H1 (cell line): ENCODE measurements around the gene ATP8B3. TPM values are rescaled to one million over a fixed set of nuclear protein-coding genes. Genes with fewer than 3 reads are reported as not detected.
A peak's percentile ranks its signal among the peaks of the same experiment; 100 is the strongest.

Source experiments
- CTCF ChIA-PET: fragments of 300-600 bp; sonication (Branson Sonifier 250); formaldehyde crosslinking; loops from one replicate; lab custom pipeline; 2021; ENCODE audit not compliant: partially characterized antibody; lab: Charles Lee
- POLR2A ChIA-PET: fragments of 300-600 bp; sonication (Branson Sonifier 250); formaldehyde crosslinking; loops from one replicate; lab custom pipeline; 2021; ENCODE audit warnings: inconsistent platforms; ENCODE audit not compliant: partially characterized antibody; lab: Charles Lee
- DNase-seq, 2 experiments: peaks; one replicate each; pipeline versions ENCODE4 v3.0.0 to v3.0.0-alpha.2; 2010 to 2022; ENCODE audit warnings: low spot score in 2 of 2, low read depth in 1 of 2, mixed read lengths in 1 of 2
- FAIRE-seq: peaks from 2 replicates; lab custom pipeline; 2011; peaks lifted over from hg19 to GRCh38; lab: Jason Lieb, UNC
- H2AFZ ChIP-seq: 2 replicates; pipeline ENCODE4 v1.8.1; 2012; ENCODE audit warnings: low read length, inconsistent platforms
- H2AK5ac ChIP-seq: 2 replicates; pipeline ENCODE4 v1.6.1; 2013; ENCODE audit warnings: low read depth, low read length
- H2BK120ac ChIP-seq: replicated peaks from 2 replicates; pipeline ENCODE3; 2013; ENCODE audit warnings: low read depth, low read length, inconsistent platforms
- H2BK12ac ChIP-seq: 2 replicates; pipeline ENCODE4 v1.6.1; 2013; ENCODE audit warnings: low read depth, low read length
- H2BK15ac ChIP-seq: 2 replicates; pipeline ENCODE4 v1.6.1; 2013; ENCODE audit warnings: low read length
- H2BK20ac ChIP-seq: 2 replicates; pipeline ENCODE4 v1.6.1; 2013; ENCODE audit warnings: low read length
- H2BK5ac ChIP-seq: 2 replicates; pipeline ENCODE4 v1.6.1; 2013; ENCODE audit warnings: low read depth, low read length
- H3K14ac ChIP-seq: 2 replicates; pipeline ENCODE4 v1.6.1; 2013; ENCODE audit warnings: inconsistent platforms; ENCODE audit not compliant: insufficient read length
- H3K18ac ChIP-seq: 2 replicates; pipeline ENCODE4 v1.6.1; 2013; ENCODE audit warnings: low read length; ENCODE audit errors: extremely low read depth
- H3K23ac ChIP-seq: 2 replicates; pipeline ENCODE4 v1.6.1; 2013; ENCODE audit warnings: inconsistent platforms; ENCODE audit not compliant: insufficient read length
- H3K23me2 ChIP-seq: 2 replicates; pipeline ENCODE4 v1.6.1; 2013; ENCODE audit warnings: low read depth, low read length
- H3K27ac ChIP-seq: 2 replicates; pipeline ENCODE4 v1.6.1; 2011; ENCODE audit warnings: low read depth, low read length, inconsistent platforms
- H3K27me3 ChIP-seq, 4 experiments: replicated peaks in 1 of 4; 1 replicate in 1 of 4; 2 replicates in 3 of 4; pipeline versions ENCODE4 v1.6.1 to v1.8.1; 2011 to 2013; ENCODE audit warnings: low read length in 3 of 4, mild to moderate bottlenecking in 3 of 4, inconsistent platforms in 2 of 4, mixed read lengths in 2 of 4, moderate library complexity in 1 of 4; ENCODE audit not compliant: control insufficient read depth in 3 of 4, insufficient read depth in 3 of 4; ENCODE audit errors: extremely low read depth in 1 of 4
- H3K36me3 ChIP-seq, 4 experiments: 2 replicates each; pipeline versions ENCODE4 v1.6.1 to v1.8.1; 2011 to 2013; ENCODE audit warnings: mild to moderate bottlenecking in 4 of 4, low read length in 3 of 4, moderate library complexity in 2 of 4, control low read depth in 1 of 4, inconsistent platforms in 1 of 4; ENCODE audit not compliant: insufficient read depth in 4 of 4, control insufficient read depth in 2 of 4
- H3K4ac ChIP-seq: replicated peaks from 2 replicates; pipeline ENCODE3; 2013; ENCODE audit warnings: low read length, low read depth, mixed read lengths, inconsistent platforms; ENCODE audit not compliant: insufficient read length
- H3K4me1 ChIP-seq, 4 experiments: replicated peaks in 1 of 4; 1 replicate in 1 of 4; 2 replicates in 3 of 4; pipeline versions ENCODE4 v1.6.1 to v1.8.1; 2011 to 2013; ENCODE audit warnings: low read length in 3 of 4, inconsistent platforms in 2 of 4, mixed read lengths in 1 of 4; ENCODE audit not compliant: insufficient read depth in 4 of 4, control insufficient read depth in 3 of 4
- H3K4me2 ChIP-seq, 2 experiments: 2 replicates each; pipeline versions ENCODE4 v1.6.1 to v1.8.1; 2011 to 2013; ENCODE audit warnings: low read depth in 2 of 2, low read length in 2 of 2, control low read depth in 1 of 2, inconsistent platforms in 1 of 2, mild to moderate bottlenecking in 1 of 2; ENCODE audit not compliant: insufficient read depth in 1 of 2
- H3K4me3 ChIP-seq, 4 experiments: fragments of 200-600, 300-600 bp in 1 of 4; sonication (generic), shearing (Covaris generic), sonication (Bioruptor Twin) in 1 of 4; 2 replicates each; pipeline versions ENCODE4 v1.5.1 to v1.8.1; 2011 to 2016; ENCODE audit warnings: low read length in 4 of 4, low read depth in 3 of 4, control low read depth in 2 of 4, inconsistent platforms in 2 of 4, mild to moderate bottlenecking in 2 of 4, mixed read lengths in 1 of 4, moderate library complexity in 1 of 4; ENCODE audit not compliant: insufficient read depth in 2 of 4; ENCODE audit errors: extremely low read depth in 1 of 4
- H3K56ac ChIP-seq: replicated peaks from 2 replicates; pipeline ENCODE3; 2013; ENCODE audit warnings: low read depth, mild to moderate bottlenecking, mixed read lengths, low read length, inconsistent platforms; ENCODE audit not compliant: insufficient read length
- H3K79me1 ChIP-seq: 2 replicates; pipeline ENCODE4 v1.6.1; 2013; ENCODE audit warnings: low read depth, low read length, control low read depth
- H3K79me2 ChIP-seq, 2 experiments: 2 replicates each; pipeline versions ENCODE4 v1.6.1 to v1.8.1; 2012 to 2013; ENCODE audit warnings: low read length in 2 of 2, mild to moderate bottlenecking in 2 of 2, inconsistent platforms in 1 of 2; ENCODE audit not compliant: insufficient read depth in 2 of 2, control insufficient read depth in 1 of 2
- H3K9ac ChIP-seq, 4 experiments: replicated peaks in 1 of 4; 1 replicate in 1 of 4; 2 replicates in 3 of 4; pipeline versions ENCODE4 v1.6.1 to v1.8.1; 2011 to 2013; ENCODE audit warnings: low read depth in 3 of 4, low read length in 3 of 4, control low read depth in 2 of 4, mild to moderate bottlenecking in 2 of 4, moderate library complexity in 2 of 4, inconsistent platforms in 1 of 4; ENCODE audit errors: extremely low read depth in 1 of 4
- H3K9me3 ChIP-seq, 2 experiments: 2 replicates each; pipeline versions ENCODE4 v1.6.1 to v1.8.1; 2012 to 2013; ENCODE audit warnings: mild to moderate bottlenecking in 2 of 2, moderate library complexity in 2 of 2, control low read depth in 1 of 2, inconsistent platforms in 1 of 2, low read depth in 1 of 2, low read length in 1 of 2, mixed read lengths in 1 of 2; ENCODE audit not compliant: insufficient read depth in 2 of 2
- H4K20me1 ChIP-seq, 2 experiments: replicated peaks in 1 of 2; 2 replicates each; pipeline versions ENCODE3 to v1.8.1; 2011 to 2013; ENCODE audit warnings: inconsistent platforms in 2 of 2, low read length in 2 of 2, mild to moderate bottlenecking in 1 of 2; ENCODE audit not compliant: insufficient read depth in 2 of 2, control insufficient read depth in 1 of 2
- H4K5ac ChIP-seq: 2 replicates; pipeline ENCODE4 v1.6.1; 2013; ENCODE audit warnings: low read length, low read depth, mixed read lengths, inconsistent platforms; ENCODE audit not compliant: insufficient read length
- H4K8ac ChIP-seq: 2 replicates; pipeline ENCODE4 v1.8.0; 2013; ENCODE audit warnings: mild to moderate bottlenecking, moderate library complexity, low read length, inconsistent platforms; ENCODE audit not compliant: insufficient read depth; ENCODE audit errors: extremely low read depth
- H4K91ac ChIP-seq: replicated peaks from 2 replicates; pipeline ENCODE3; 2013; ENCODE audit warnings: low read length, mixed read lengths, inconsistent platforms; ENCODE audit not compliant: insufficient read length
- BACH1 ChIP-seq: IDR thresholded peaks from 2 replicates; pipeline ENCODE4 v1.6.1; 2012; ENCODE audit warnings: low read length, improper control_type of control experiment
- EP300 ChIP-seq, 2 experiments: IDR thresholded peaks; 1 replicate in 1 of 2; 2 replicates in 1 of 2; pipeline ENCODE4 v1.6.1; 2011 to 2012; ENCODE audit warnings: low read depth in 2 of 2, low read length in 2 of 2, mild to moderate bottlenecking in 2 of 2, borderline replicate concordance in 1 of 2, inconsistent platforms in 1 of 2, moderate library complexity in 1 of 2
- HDAC6 ChIP-seq: IDR thresholded peaks from one replicate; pipeline ENCODE4 v1.7.1; 2012; ENCODE audit warnings: low read depth, mild to moderate bottlenecking, inconsistent platforms, low read length, moderate library complexity
- JUN ChIP-seq: IDR thresholded peaks from 2 replicates; pipeline ENCODE4 v1.6.1; 2011; ENCODE audit warnings: low read depth, mild to moderate bottlenecking, improper control_type of control experiment, low read length
- RBBP5 ChIP-seq: IDR thresholded peaks from 2 replicates; pipeline ENCODE4 v1.7.1; 2012; ENCODE audit warnings: low read depth, mild to moderate bottlenecking, inconsistent platforms, low read length, moderate library complexity, borderline replicate concordance
- SP4 ChIP-seq: IDR thresholded peaks from 2 replicates; pipeline ENCODE4 v1.6.1; 2012; ENCODE audit warnings: low read length, inconsistent platforms
- SUZ12 ChIP-seq: fragments of 200-600 bp; sonication (generic); IDR thresholded peaks from 2 replicates; pipeline ENCODE4 v1.6.1; 2012; ENCODE audit warnings: mild to moderate bottlenecking, inconsistent platforms, low read length, moderate library complexity, mixed read lengths
- YY1 ChIP-seq: IDR thresholded peaks from 2 replicates; pipeline ENCODE4 v1.6.1; 2011; ENCODE audit warnings: low read depth, mild to moderate bottlenecking, low read length
- WGBS, 2 experiments: shearing (Covaris generic) in 1 of 2; methylation state at CpG; one replicate each; pipeline versions ENCODE4 v1.1.6 to v1.1.7; 2013 to 2015; ENCODE audit warnings: low lambda C conversion rate in 2 of 2, mixed read lengths in 2 of 2, inconsistent platforms in 1 of 2, low coverage in 1 of 2, missing lambda C conversion rate in 1 of 2; ENCODE audit not compliant: insufficient replicate concordance in 2 of 2, insufficient coverage in 1 of 2, insufficient read length in 1 of 2; ENCODE audit errors: extremely low coverage in 1 of 2, missing lambda C conversion rate in 1 of 2; 5-methylcytosine and 5-hydroxymethylcytosine counted together
- polyA plus RNA-seq, 7 experiments: library from polyadenylated mRNA; depleted of rRNA in 3 of 7; stranded (reverse) in 5 of 7; unstranded in 2 of 7; fragments of >200 nt in 5 of 7; fragments of 200-250 nt in 2 of 7; gene quantifications; 1 replicate in 5 of 7; 2 replicates in 1 of 7; 4 replicates in 1 of 7; pipeline versions ENCODE4 v1.2.1 to v1.2.3, GENCODE V29; 2011 to 2013; ENCODE audit warnings: missing spikeins in 2 of 7, mixed read lengths in 2 of 7
- total RNA-seq: library from RNA; stranded (reverse); fragmentation: NEBNext Ultra II Directional; extraction: Animal tissue kit (Norgen Biotek cat#: 25700); gene quantifications from 2 replicates; pipeline ENCODE4 v1.2.1, GENCODE V29; 2021
- TF ChIP-seq, protein P1 (sequence below): IDR thresholded peaks from 2 replicates; pipeline ENCODE4 v1.6.1; 2011; ENCODE audit warnings: low read length, improper control_type of control experiment

ATP8B3 gene
- total and polyA plus RNA-seq, 2 of the 8 experiments (the other 6 are each of a cell fraction or from before 2014, with no cell fraction given): 4.1 to 9.3 TPM

DNA sequence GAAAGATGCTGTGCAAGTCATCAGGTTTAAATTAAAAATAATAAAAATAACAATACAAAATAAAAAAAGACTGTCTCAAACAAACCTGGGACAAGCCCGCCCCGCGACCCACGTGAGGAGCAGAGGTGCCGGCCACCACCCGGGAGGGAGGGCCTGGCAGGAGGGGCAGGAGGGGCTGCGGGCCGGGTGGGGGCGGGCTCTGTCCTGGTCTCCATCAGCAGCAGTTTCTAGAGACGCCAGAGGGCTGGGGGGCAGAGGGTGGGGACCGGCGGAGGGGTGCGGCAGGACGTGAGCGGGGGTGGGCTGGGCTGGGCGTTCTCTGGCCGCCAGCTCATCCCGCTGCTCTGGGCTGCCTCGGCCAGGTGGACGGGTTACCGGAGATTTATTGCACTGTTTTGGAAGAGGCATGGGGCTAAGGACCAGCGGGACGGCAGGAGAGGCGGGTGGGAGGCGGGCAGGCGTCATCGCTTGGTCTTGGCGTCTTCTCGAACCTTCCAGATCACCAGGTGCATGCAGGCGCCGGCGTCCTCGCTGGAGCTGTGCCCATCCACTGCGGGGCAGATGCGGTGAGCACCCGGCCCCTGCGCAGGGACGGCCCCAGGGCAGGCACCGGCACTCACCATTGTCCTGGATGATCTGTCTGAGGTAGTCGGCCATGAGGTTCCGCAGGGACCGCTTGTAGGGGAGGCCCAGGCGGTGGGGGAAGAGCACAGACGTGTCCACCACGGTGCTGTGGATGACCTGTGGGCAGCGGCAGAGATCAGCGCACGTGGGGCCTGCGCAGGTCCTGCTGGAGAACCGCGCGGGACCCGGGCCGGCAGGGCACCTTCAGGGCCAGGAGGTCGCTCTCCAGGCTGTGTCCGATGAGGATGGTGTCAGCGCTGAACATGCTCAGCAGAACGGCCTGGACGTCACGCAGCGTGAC is 3.8 kb upstream of the ATP8B3 start:
- Histone ChIP-seq H2BK15ac (no peak overlapping the region), H2BK120ac (no peak overlapping the region), H4K8ac (peak overlapping the region; percentile 51; the same call in 1 of the 2 replicates), H3K27me3 (peaks cover 0 to 3% (median 0%) of the 10 kb centered on the region in 4 experiments; a peak in 3 of 7 replicates), H3K9me3 (no peaks in the 10 kb centered on the region), H3K56ac (no peak overlapping the region), H2BK5ac (no peak overlapping the region), H3K79me1 (no peaks in the 10 kb centered on the region; the same call in 1 of the 2 replicates), H4K5ac (no peak overlapping the region), H3K79me2 (no peaks in the 10 kb centered on the region), H3K4me2 (no peak overlapping the region), H3K23me2 (peaks cover 2% of the 10 kb centered on the region), H3K4me3 (no peak overlapping the region), H3K27ac (no peak overlapping the region), H3K9ac (no peak overlapping the region), H4K91ac (no peak overlapping the region), H4K20me1 (peaks cover 2 to 8% of the 10 kb centered on the region in 2 experiments), H2AFZ (no peak overlapping the region), H3K36me3 (peaks cover 8 to 39% (median 14%) of the 10 kb centered on the region in 4 experiments; a peak in 7 of 8 replicates), H3K4me1 (peaks cover 0 to 2% (median 0%) of the 10 kb centered on the region in 4 experiments; a peak in 3 of 7 replicates), H2AK5ac (no peak overlapping the region), H3K14ac (no peak overlapping the region), H3K23ac (no peak overlapping the region), H3K18ac (no peak overlapping the region), H2BK12ac (0 out of 2 replicates have a peak overlapping the region, but pooled peaks have one; percentile 17), H2BK20ac (no peak overlapping the region), H3K4ac (no peak overlapping the region)
- FAIRE-seq (no peak), DNase-seq (no peak)
- TF ChIP-seq EP300 (IDR thresholded peaks at IDR 0.05; ENCODE audit: borderline replicate concordance in 1 of 2, low read depth in 2 of 2, low read length in 2 of 2): no peak
- TF ChIP-seq BACH1: no peak
- no peak for TF ChIP-seq SP4
- no peak for TF ChIP-seq YY1
- TF ChIP-seq SUZ12: no peak
- no peak for TF ChIP-seq JUN
- no peak for TF ChIP-seq HDAC6
- TF ChIP-seq, protein P1, sequence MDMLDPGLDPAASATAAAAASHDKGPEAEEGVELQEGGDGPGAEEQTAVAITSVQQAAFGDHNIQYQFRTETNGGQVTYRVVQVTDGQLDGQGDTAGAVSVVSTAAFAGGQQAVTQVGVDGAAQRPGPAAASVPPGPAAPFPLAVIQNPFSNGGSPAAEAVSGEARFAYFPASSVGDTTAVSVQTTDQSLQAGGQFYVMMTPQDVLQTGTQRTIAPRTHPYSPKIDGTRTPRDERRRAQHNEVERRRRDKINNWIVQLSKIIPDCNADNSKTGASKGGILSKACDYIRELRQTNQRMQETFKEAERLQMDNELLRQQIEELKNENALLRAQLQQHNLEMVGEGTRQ: no peak
- TF ChIP-seq RBBP5: no peak
- ChIA-PET CTCF (interaction anchor here (1.1 to 3.6 kb wide), 5 partner anchors 10 to 225 kb away, joined by 3 to 48 read pairs (median 17); no protein-coding TSS in a partner anchor), POLR2A (no interaction called here)
- WGBS, 2 experiments: 93% methylated on average over 38 of the region's 61 CpGs; no CpG with 5 or more reads in 1 of the 2 experiments
